ENCODE measurements around the gene QSOX2. TPM values are rescaled to one million over a fixed set of nuclear protein-coding genes. Genes with fewer than 3 reads are reported as not detected.

QSOX2 gene
- total RNA-seq, 4 donors from 2014 or later = 3.4 to 7.2 (median 5.2) TPM

DNA sequence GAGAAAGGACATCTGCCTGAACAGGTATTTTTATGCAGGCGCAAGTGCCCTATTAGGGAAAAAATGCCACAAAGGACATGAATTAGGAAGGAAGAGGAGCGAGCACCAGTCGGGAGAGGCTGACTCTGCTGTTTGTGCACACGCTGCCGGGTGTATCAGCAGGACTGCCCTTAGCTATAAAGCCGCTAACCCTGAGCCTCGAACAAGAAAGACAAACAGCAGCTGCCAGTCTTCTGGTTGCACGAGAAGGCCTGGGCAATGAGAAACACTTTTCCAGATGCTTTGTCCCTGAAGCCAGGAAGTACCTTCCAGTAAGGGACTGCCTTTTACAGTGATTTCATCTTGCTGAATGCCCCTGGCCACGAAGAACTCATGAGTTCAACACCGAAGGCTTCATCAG, 12.6 kb downstream of the QSOX2 start:
- H3K27ac ChIP-seq = no peak overlapping the region
- no peak overlapping the region for H3K4me3 ChIP-seq
- H3K4me1 ChIP-seq = no peaks in the 10 kb centered on the region
- WGBS, 2 donors (ENCODE audit: low coverage in 1 of 2) = 72 to 88% methylated on average over 2 to 8 of the region's 10 CpGs
- TF ChIP-seq POLR2AphosphoS5 (IDR thresholded peaks at IDR 0.05) = no peak
- no peak for TF ChIP-seq POLR2A (IDR thresholded peaks at IDR 0.05)
- TF ChIP-seq, protein P1, sequence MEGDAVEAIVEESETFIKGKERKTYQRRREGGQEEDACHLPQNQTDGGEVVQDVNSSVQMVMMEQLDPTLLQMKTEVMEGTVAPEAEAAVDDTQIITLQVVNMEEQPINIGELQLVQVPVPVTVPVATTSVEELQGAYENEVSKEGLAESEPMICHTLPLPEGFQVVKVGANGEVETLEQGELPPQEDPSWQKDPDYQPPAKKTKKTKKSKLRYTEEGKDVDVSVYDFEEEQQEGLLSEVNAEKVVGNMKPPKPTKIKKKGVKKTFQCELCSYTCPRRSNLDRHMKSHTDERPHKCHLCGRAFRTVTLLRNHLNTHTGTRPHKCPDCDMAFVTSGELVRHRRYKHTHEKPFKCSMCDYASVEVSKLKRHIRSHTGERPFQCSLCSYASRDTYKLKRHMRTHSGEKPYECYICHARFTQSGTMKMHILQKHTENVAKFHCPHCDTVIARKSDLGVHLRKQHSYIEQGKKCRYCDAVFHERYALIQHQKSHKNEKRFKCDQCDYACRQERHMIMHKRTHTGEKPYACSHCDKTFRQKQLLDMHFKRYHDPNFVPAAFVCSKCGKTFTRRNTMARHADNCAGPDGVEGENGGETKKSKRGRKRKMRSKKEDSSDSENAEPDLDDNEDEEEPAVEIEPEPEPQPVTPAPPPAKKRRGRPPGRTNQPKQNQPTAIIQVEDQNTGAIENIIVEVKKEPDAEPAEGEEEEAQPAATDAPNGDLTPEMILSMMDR (IDR thresholded peaks at IDR 0.05) = no peak
- TF ChIP-seq EP300 (IDR thresholded peaks at IDR 0.05) = no peak
- no peaks in the 10 kb centered on the region for H3K9me3 ChIP-seq
- H3K27me3 ChIP-seq = no peaks in the 10 kb centered on the region
- H3K36me3 ChIP-seq = peaks cover 0 to 54% of the 10 kb centered on the region in 2 donors
- no peak for ATAC-seq

DNA sequence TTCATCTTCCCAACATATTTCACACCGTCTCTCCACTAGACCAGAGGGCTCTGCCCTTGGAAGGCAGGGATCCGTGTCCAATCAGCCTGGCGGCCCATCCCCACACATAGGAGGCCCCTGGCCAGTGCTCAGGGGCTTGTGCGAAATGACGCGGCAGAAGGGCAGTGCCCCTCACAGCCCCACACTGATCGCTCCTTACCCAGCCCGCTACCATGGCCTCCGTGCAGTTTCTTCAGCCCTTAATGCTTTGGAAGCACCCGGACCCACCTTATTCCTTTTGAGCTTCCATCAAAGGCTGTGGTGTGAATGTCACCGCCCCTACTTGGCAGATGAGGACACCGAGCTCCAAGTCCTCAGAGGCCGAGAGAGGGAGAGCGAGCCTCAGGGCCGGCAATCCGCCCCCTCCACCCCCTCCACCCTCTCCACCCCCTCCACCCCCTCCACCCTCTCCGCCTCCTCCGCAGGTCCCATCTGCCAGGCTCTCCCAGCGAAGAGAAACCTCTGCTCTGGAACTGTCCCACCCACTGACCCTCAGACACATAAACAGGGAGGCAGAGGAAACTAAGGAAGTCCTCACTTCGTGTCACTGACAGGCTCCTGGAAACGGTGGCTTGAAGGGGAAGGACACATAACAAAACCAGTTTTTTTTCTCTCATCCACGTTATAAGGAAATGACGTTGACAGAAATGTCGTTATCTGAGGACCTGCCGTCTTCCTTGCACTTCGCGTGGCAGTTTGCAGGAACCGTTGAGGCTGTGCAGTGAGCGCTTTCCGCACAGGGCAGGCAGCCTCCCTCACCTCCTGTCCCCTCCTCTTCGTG, 13.9 kb downstream of the QSOX2 start:
- ATAC-seq = no peak
- Histone ChIP-seq H3K4me3 (no peak overlapping the region), H3K27me3 (no peaks in the 10 kb centered on the region), H3K27ac (no peak overlapping the region), H3K4me1 (no peaks in the 10 kb centered on the region), H3K36me3 (peaks cover 0 to 50% of the 10 kb centered on the region in 2 donors), H3K9me3 (no peaks in the 10 kb centered on the region)
- WGBS, 2 donors (ENCODE audit: low coverage in 1 of 2) = 58 to 70% methylated on average over 10 to 21 of the region's 31 CpGs
- no peak for TF ChIP-seq POLR2AphosphoS5 (IDR thresholded peaks at IDR 0.05)
- TF ChIP-seq, protein P1 (IDR thresholded peaks at IDR 0.05) = no peak
- no peak for TF ChIP-seq EP300 (IDR thresholded peaks at IDR 0.05)
- TF ChIP-seq POLR2A (IDR thresholded peaks at IDR 0.05) = no peak

DNA sequence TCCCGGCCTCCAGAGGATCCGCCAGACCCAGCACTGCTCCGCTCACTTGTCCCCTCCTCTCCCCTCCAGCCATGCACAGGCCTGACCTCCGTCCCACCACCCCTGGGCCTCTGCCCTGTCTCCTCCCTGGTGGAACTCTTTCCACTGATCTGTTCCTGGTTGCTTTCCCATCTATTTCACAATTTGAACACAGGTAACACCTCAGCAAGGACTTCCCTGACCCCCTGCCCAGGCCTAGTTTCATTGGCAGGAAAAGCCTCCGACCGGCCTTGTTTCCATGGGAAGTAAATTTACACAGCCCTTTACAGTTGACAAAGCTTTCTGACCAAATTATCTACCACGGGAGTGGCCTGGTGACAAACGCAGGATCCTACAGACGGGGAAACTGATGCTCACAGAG, 14.8 kb downstream of the QSOX2 start:
- WGBS, 2 donors (ENCODE audit: low coverage in 1 of 2) = 94 to 100% methylated on average over 3 of the region's 9 CpGs
- Histone ChIP-seq H3K27me3 (no peaks in the 10 kb centered on the region), H3K4me3 (no peak overlapping the region), H3K27ac (no peak overlapping the region), H3K4me1 (no peaks in the 10 kb centered on the region), H3K9me3 (no peaks in the 10 kb centered on the region), H3K36me3 (peaks cover 0 to 50% of the 10 kb centered on the region in 2 donors)
- ATAC-seq = no peak
- TF ChIP-seq POLR2AphosphoS5 (IDR thresholded peaks at IDR 0.05) (no peak), EP300 (IDR thresholded peaks at IDR 0.05) (no peak), POLR2A (IDR thresholded peaks at IDR 0.05) (no peak)
- TF ChIP-seq, protein P1 (IDR thresholded peaks at IDR 0.05) = no peak

DNA sequence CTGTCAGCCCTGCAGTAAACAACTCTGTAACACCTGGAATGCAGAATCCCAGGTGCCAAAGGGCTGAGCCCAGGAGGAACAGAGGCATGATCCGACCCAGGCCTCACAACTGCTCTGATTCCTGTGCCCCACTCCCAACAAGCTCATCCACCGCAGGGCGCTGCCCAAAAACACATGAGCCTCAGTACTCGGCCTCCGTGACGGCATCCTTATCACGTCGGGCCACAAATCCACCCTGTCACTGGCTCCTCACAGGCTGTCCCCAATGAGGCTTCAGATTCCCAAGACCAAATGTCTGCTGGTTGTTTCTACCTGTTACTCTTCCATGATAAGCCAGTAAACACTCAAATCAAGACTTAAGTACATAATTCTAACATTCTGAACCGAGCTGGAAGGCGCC, 15.2 kb downstream of the QSOX2 start:
- no peaks in the 10 kb centered on the region for H3K4me1 ChIP-seq
- WGBS, 2 donors (ENCODE audit: low coverage in 1 of 2) = 93 to 95% methylated on average over 6 to 7 of the region's 10 CpGs
- TF ChIP-seq, protein P1 (IDR thresholded peaks at IDR 0.05) = no peak
- TF ChIP-seq POLR2A (IDR thresholded peaks at IDR 0.05) (no peak), EP300 (IDR thresholded peaks at IDR 0.05) (no peak), POLR2AphosphoS5 (IDR thresholded peaks at IDR 0.05) (no peak)
- no peak overlapping the region for H3K4me3 ChIP-seq
- H3K27ac ChIP-seq = no peak overlapping the region
- H3K27me3 ChIP-seq = no peaks in the 10 kb centered on the region
- no peak for ATAC-seq
- H3K36me3 ChIP-seq = peaks cover 0 to 50% of the 10 kb centered on the region in 2 donors
- no peaks in the 10 kb centered on the region for H3K9me3 ChIP-seq
